Measurements from ENCODE around the gene TLL2. TPM values are rescaled to one million over a fixed set of nuclear protein-coding genes. Genes with fewer than 3 reads are reported as not detected.

TLL2 gene
- total and polyA plus RNA-seq, 9 of the 15 experiments (the other 6 are each of a cell fraction or from before 2014, with no cell fraction given) = 0.09 TPM; not detected in 8

GRCh38 chr10:96376483-96376882, 137.2 kb downstream of the TLL2 start:
- TF ChIP-seq ARID3A (IDR thresholded peaks at IDR 0.05; ENCODE audit: borderline replicate concordance, low read depth, low read length) (no peak), OTX1 (CRISPR knock-in tag; IDR thresholded peaks at IDR 0.05) (no peak), VEZF1 (CRISPR knock-in tag; IDR thresholded peaks at IDR 0.05) (no peak), SMARCA5 (IDR thresholded peaks at IDR 0.05) (no peak), NFIX (CRISPR knock-in tag; IDR thresholded peaks at IDR 0.05; ENCODE audit: low read depth) (no peak), ZNF589 (CRISPR knock-in tag; IDR thresholded peaks at IDR 0.05; ENCODE audit: low read depth) (no peak), SRSF7 (optimal IDR thresholded peaks at IDR 0.05; ENCODE audit: low read depth, low read length) (no peak), CBFA2T3 (IDR thresholded peaks at IDR 0.05) (no peak), CCAR2 (IDR thresholded peaks at IDR 0.05; ENCODE audit: low read depth, low read length) (no peak), NFE2 (IDR thresholded peaks at IDR 0.05; ENCODE audit: low read depth) (no peak), REST (IDR thresholded peaks at IDR 0.05; ENCODE audit: borderline replicate concordance) (no peak), REST (CRISPR knock-in tag; IDR thresholded peaks at IDR 0.05; ENCODE audit: low read depth) (no peak)
- Histone ChIP-seq H2AFZ (ENCODE audit: low read depth, low read length) (no peak overlapping the region), H3K27ac (ENCODE audit: extremely low read depth, low read depth, low read length) (no peak overlapping the region), H3K4me1 (replicated peaks in 1 of 2; ENCODE audit: control insufficient read depth in 2 of 2, insufficient read depth in 2 of 2, low read length in 2 of 2) (peaks cover 0 to 7% of the 10 kb centered on the region in 2 experiments; a peak in 1 of 5 replicates), H3K9me1 (ENCODE audit: control insufficient read depth, insufficient read depth, low read length) (no peaks in the 10 kb centered on the region), H3K4me2 (ENCODE audit: insufficient read depth, low read length) (no peak overlapping the region), H3K9me3 (replicated peaks; ENCODE audit: control insufficient read depth, insufficient read depth, low read depth, low read length) (no peaks in the 10 kb centered on the region), H3K79me2 (ENCODE audit: control insufficient read depth, insufficient read depth, low read length) (no peaks in the 10 kb centered on the region), H3K36me3 (ENCODE audit: control insufficient read depth, insufficient read depth, low read length) (no peaks in the 10 kb centered on the region), H3K4me3 (no peak overlapping the region), H3K9ac (ENCODE audit: insufficient read depth in 1 of 2, low read depth in 2 of 2, low read length in 2 of 2) (no peak overlapping the region), H3K27me3 (ENCODE audit: control insufficient read depth in 2 of 2, insufficient read depth in 2 of 2, low read length in 2 of 2) (peaks cover 0 to 27% of the 10 kb centered on the region in 2 experiments; a peak in 3 of 5 replicates), H4K20me1 (replicated peaks; ENCODE audit: control insufficient read depth, insufficient read depth, low read length) (no peaks in the 10 kb centered on the region)
- in situ Hi-C loops (cut with MboI) = no loop called here
- WGBS (ENCODE audit: insufficient coverage, low coverage, missing lambda C conversion rate) = 0% methylated on average over 6 of the region's 7 CpGs
- ChIA-PET CTCF (ENCODE audit: low intra/inter-chr PET ratio) (interaction anchor here (1.7 kb wide), 1 partner anchor 135 kb away, joined by 9 read pairs; no protein-coding TSS in a partner anchor), POLR2A (no interaction called here)
- ATAC-seq (no peak), FAIRE-seq (no peak), DNase-seq (ENCODE audit: extremely low read depth in 1 of 4, low spot score in 3 of 4) (no peak)
- intact Hi-C loops (cut with micrococcal nuclease) = loop anchor here (10.0 kb wide), 1 partner anchor 368 kb away; no protein-coding TSS in a partner anchor
- no TSS peak for BruUV-seq (replicated peaks)

All from K562 (cell line).